ENCODE data around the gene MISP3. TPM values are rescaled to one million over a fixed set of nuclear protein-coding genes. Genes with fewer than 3 reads are reported as not detected.

The MISP3 gene
- total RNA-seq, 5 donors from 2014 or later (not counting 1 experiment from before 2014, with no cell fraction given), result 0.28 to 2.0 (median 1.1) TPM

GRCh38 chr19:14101003-14101545 is 28.5 kb downstream of the MISP3 start:
- H3K9me3 ChIP-seq, result no peaks in the 10 kb centered on the region
- Mint-ChIP-seq H3K36me3 (peaks cover 24% of the 10 kb centered on the region), H3K4me3 (no peak overlapping the region), H3K27ac (no peak overlapping the region), H3K4me1 (no peaks in the 10 kb centered on the region), H3K27me3 (no peaks in the 10 kb centered on the region), H3K9me3 (no peaks in the 10 kb centered on the region)
- H3K36me3 ChIP-seq (ENCODE audit: control insufficient read depth in 2 of 2, extremely low read depth in 1 of 2, insufficient read depth in 1 of 2, low read length in 1 of 2), result peaks cover 25 to 54% of the 10 kb centered on the region in 2 donors
- ChIA-PET CTCF (no interaction called here), POLR2A (no interaction called here)
- H3K4me3 ChIP-seq (ENCODE audit: control insufficient read depth in 1 of 2, extremely low read depth in 1 of 2, low read length in 1 of 2), result no peak overlapping the region
- no peak for ATAC-seq (replicated peaks in 1 of 4)
- DNase-seq, result no peak
- no peak overlapping the region for H3K27ac ChIP-seq (ENCODE audit: low read length)
- no peaks in the 10 kb centered on the region for H3K4me1 ChIP-seq (ENCODE audit: control insufficient read depth in 1 of 2, extremely low read depth in 1 of 2, insufficient read depth in 2 of 2, low read length in 2 of 2)
- WGBS (ENCODE audit: insufficient coverage), result 100% methylated on average over 3 of the region's 6 CpGs
- no peaks in the 10 kb centered on the region for H3K27me3 ChIP-seq (replicated peaks in 1 of 2; ENCODE audit: control insufficient read depth in 2 of 2, extremely low read depth in 1 of 2, insufficient read depth in 2 of 2, low read length in 1 of 2)

DNA sequence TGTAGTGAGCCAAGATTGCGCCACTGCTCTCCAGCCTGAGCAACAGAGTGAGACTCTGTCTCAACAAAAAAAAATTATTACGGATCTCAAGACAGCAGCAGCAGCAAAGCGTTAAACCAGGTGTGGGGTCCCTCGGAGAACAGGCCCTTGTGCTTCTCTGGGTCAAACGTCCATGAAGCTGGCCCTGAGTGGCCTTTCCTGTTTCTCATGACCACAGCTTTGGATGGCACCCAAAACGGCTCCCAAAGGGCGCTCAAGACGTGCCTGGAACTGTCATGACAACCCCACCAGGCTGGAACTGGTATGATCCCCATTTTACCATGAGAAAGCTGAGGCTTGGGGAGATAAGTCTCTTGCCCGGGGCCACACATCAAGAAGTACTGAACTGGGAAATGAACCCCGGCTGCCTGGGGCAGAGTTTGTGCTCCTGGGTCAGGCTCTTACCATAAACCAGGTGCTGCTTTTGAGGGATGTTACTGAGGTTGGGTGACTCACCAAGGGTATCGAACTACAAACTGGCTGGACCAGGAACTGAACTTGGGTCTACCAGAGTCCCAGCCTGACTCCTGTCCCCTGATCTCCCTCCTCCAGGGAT is 29.6 kb downstream of the MISP3 start:
- Histone ChIP-seq H3K27ac (ENCODE audit: low read length) (no peak overlapping the region), H3K27me3 (replicated peaks in 1 of 2; ENCODE audit: control insufficient read depth in 2 of 2, extremely low read depth in 1 of 2, insufficient read depth in 2 of 2, low read length in 1 of 2) (no peaks in the 10 kb centered on the region), H3K9me3 (no peaks in the 10 kb centered on the region), H3K36me3 (ENCODE audit: control insufficient read depth in 2 of 2, extremely low read depth in 1 of 2, insufficient read depth in 1 of 2, low read length in 1 of 2) (peaks cover 21 to 50% of the 10 kb centered on the region in 2 donors), H3K4me1 (ENCODE audit: control insufficient read depth in 1 of 2, extremely low read depth in 1 of 2, insufficient read depth in 2 of 2, low read length in 2 of 2) (no peaks in the 10 kb centered on the region), H3K4me3 (ENCODE audit: control insufficient read depth in 1 of 2, extremely low read depth in 1 of 2, low read length in 1 of 2) (no peak overlapping the region)
- CTCF ChIA-PET, result no interaction called here
- no peaks in the 10 kb centered on the region for H3K9me3 Mint-ChIP-seq
- peaks cover 19% of the 10 kb centered on the region for H3K36me3 Mint-ChIP-seq
- H3K4me3 Mint-ChIP-seq, result no peak overlapping the region
- WGBS (ENCODE audit: insufficient coverage), result 96% methylated on average over 10 of the region's 11 CpGs
- POLR2A ChIA-PET, result no interaction called here
- H3K27ac Mint-ChIP-seq, result no peak overlapping the region
- no peaks in the 10 kb centered on the region for H3K27me3 Mint-ChIP-seq
- DNase-seq, result no peak
- no peaks in the 10 kb centered on the region for H3K4me1 Mint-ChIP-seq
- ATAC-seq (replicated peaks in 1 of 4), result no peak

DNA sequence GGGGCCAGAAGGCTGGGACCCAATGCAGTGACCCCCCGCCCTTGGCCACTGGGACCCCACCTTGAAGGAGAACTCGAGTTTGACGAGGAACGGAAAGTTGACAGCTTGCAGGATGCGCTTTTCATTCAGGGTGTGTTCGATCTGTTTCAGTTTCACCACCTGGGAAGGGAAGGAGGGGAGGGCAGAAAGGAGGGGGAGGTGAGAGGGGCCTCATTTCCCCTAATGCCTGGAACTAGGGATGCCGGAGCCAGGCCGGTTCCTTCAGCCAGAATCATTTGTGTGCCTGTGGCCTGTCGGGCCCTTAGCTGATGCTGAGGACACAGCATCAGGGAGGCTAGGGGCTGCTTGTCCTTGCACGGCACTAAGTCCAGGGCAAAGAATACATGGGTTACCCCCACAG is 30.2 kb downstream of the MISP3 start:
- no peak overlapping the region for H3K4me3 Mint-ChIP-seq
- ATAC-seq (replicated peaks in 1 of 4) (no peak), DNase-seq (no peak)
- POLR2A ChIA-PET, result no interaction called here
- CTCF ChIA-PET, result interaction anchor here in 1 of 2 donors (0.9 kb wide), 1 partner anchor 45 kb away, joined by 4 read pairs; no protein-coding TSS in a partner anchor
- Histone ChIP-seq H3K27me3 (replicated peaks in 1 of 2; ENCODE audit: control insufficient read depth in 2 of 2, extremely low read depth in 1 of 2, insufficient read depth in 2 of 2, low read length in 1 of 2) (no peaks in the 10 kb centered on the region), H3K4me1 (ENCODE audit: control insufficient read depth in 1 of 2, extremely low read depth in 1 of 2, insufficient read depth in 2 of 2, low read length in 2 of 2) (no peaks in the 10 kb centered on the region), H3K36me3 (ENCODE audit: control insufficient read depth in 2 of 2, extremely low read depth in 1 of 2, insufficient read depth in 1 of 2, low read length in 1 of 2) (peaks cover 20 to 50% of the 10 kb centered on the region in 2 donors), H3K27ac (ENCODE audit: low read length) (no peak overlapping the region), H3K9me3 (no peaks in the 10 kb centered on the region), H3K4me3 (ENCODE audit: control insufficient read depth in 1 of 2, extremely low read depth in 1 of 2, low read length in 1 of 2) (no peak overlapping the region)
- H3K27ac Mint-ChIP-seq, result no peak overlapping the region
- WGBS (ENCODE audit: insufficient coverage), result 83% methylated on average over 10 of the region's 10 CpGs
- H3K9me3 Mint-ChIP-seq, result no peaks in the 10 kb centered on the region
- peaks cover 17% of the 10 kb centered on the region for H3K36me3 Mint-ChIP-seq
- H3K27me3 Mint-ChIP-seq, result no peaks in the 10 kb centered on the region
- no peaks in the 10 kb centered on the region for H3K4me1 Mint-ChIP-seq

GRCh38 chr19:14103310-14103709 is 30.7 kb downstream of the MISP3 start:
- peaks cover 13% of the 10 kb centered on the region for H3K36me3 Mint-ChIP-seq
- 100% methylated on average over 1 of the region's 1 CpG for WGBS (ENCODE audit: insufficient coverage)
- H3K36me3 ChIP-seq (ENCODE audit: control insufficient read depth in 2 of 2, extremely low read depth in 1 of 2, insufficient read depth in 1 of 2, low read length in 1 of 2), result peaks cover 20 to 45% of the 10 kb centered on the region in 2 donors

DNA sequence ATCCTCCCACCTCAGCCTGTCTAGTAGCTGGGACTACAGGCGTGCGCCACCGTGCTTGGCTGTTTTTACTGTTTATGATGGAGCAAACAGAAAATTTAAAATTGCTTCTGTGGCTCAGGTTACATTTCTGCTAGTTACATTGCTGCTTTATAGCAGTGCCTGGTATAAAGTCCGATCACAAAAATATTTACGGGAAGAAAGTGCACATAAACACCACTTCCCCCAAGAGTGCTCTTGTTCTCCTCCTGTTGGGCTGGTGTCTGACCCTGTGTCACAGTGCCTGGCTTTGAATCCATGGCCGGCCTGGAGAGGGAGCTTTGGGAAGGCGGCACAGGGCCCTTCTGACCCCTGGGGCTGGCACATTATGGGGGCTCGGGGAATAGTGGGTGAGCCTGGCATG is 33.1 kb downstream of the MISP3 start:
- Histone ChIP-seq H3K9me3 (no peaks in the 10 kb centered on the region), H3K36me3 (ENCODE audit: control insufficient read depth in 2 of 2, extremely low read depth in 1 of 2, insufficient read depth in 1 of 2, low read length in 1 of 2) (peaks cover 14 to 36% of the 10 kb centered on the region in 2 donors), H3K27me3 (replicated peaks in 1 of 2; ENCODE audit: control insufficient read depth in 2 of 2, extremely low read depth in 1 of 2, insufficient read depth in 2 of 2, low read length in 1 of 2) (no peaks in the 10 kb centered on the region), H3K4me3 (ENCODE audit: control insufficient read depth in 1 of 2, extremely low read depth in 1 of 2, low read length in 1 of 2) (no peak overlapping the region), H3K27ac (ENCODE audit: low read length) (no peak overlapping the region), H3K4me1 (ENCODE audit: control insufficient read depth in 1 of 2, extremely low read depth in 1 of 2, insufficient read depth in 2 of 2, low read length in 2 of 2) (no peaks in the 10 kb centered on the region)
- peaks cover 0 to 2% (median 0%) of the 10 kb centered on the region in 3 donors for H3K4me1 Mint-ChIP-seq
- H3K4me3 Mint-ChIP-seq, result no peak overlapping the region
- H3K27me3 Mint-ChIP-seq, result no peaks in the 10 kb centered on the region
- H3K9me3 Mint-ChIP-seq, result no peaks in the 10 kb centered on the region
- ATAC-seq (replicated peaks in 1 of 4) (no peak), DNase-seq (no peak)
- no peak overlapping the region for H3K27ac Mint-ChIP-seq
- CTCF ChIA-PET, result interaction anchor here in 1 of 2 donors (1.0 kb wide), 1 partner anchor 132 kb away, joined by 3 read pairs; no protein-coding TSS in a partner anchor
- POLR2A ChIA-PET, result no interaction called here
- H3K36me3 Mint-ChIP-seq, result peaks cover 12% of the 10 kb centered on the region
- WGBS (ENCODE audit: insufficient coverage), result 100% methylated on average over 5 of the region's 8 CpGs

More at GRCh38 chr19:14103310-14103709, 30.7 kb downstream of the MISP3 start:
- H3K4me3 ChIP-seq (ENCODE audit: control insufficient read depth in 1 of 2, extremely low read depth in 1 of 2, low read length in 1 of 2), result no peak overlapping the region
- Mint-ChIP-seq H3K9me3 (no peaks in the 10 kb centered on the region), H3K27ac (no peak overlapping the region), H3K4me3 (no peak overlapping the region), H3K4me1 (no peaks in the 10 kb centered on the region), H3K27me3 (no peaks in the 10 kb centered on the region)
- H3K27me3 ChIP-seq (replicated peaks in 1 of 2; ENCODE audit: control insufficient read depth in 2 of 2, extremely low read depth in 1 of 2, insufficient read depth in 2 of 2, low read length in 1 of 2), result no peaks in the 10 kb centered on the region
- ATAC-seq (replicated peaks in 1 of 4) (no peak), DNase-seq (no peak)
- no peak overlapping the region for H3K27ac ChIP-seq (ENCODE audit: low read length)
- ChIA-PET POLR2A (no interaction called here), CTCF (interaction anchor here (0.6 to 0.9 kb wide), 2 partner anchors 45 to 53 kb away, joined by 4 to 8 read pairs; no protein-coding TSS in a partner anchor)
- H3K9me3 ChIP-seq, result no peaks in the 10 kb centered on the region
- no peaks in the 10 kb centered on the region for H3K4me1 ChIP-seq (ENCODE audit: control insufficient read depth in 1 of 2, extremely low read depth in 1 of 2, insufficient read depth in 2 of 2, low read length in 2 of 2)

- ChIA-PET POLR2A (no interaction called here), CTCF (no interaction called here)
- H3K27ac ChIP-seq (ENCODE audit: low read length), result no peak overlapping the region
- Mint-ChIP-seq H3K27me3 (no peaks in the 10 kb centered on the region), H3K4me1 (peaks cover 6 to 11% (median 6%) of the 10 kb centered on the region in 3 donors), H3K27ac (no peak overlapping the region), H3K4me3 (no peak overlapping the region), H3K9me3 (no peaks in the 10 kb centered on the region), H3K36me3 (peaks cover 8% of the 10 kb centered on the region)
- H3K4me1 ChIP-seq (ENCODE audit: control insufficient read depth in 1 of 2, extremely low read depth in 1 of 2, insufficient read depth in 2 of 2, low read length in 2 of 2), result peaks cover 0 to 5% of the 10 kb centered on the region in 2 experiments
- DNase-seq (no peak), ATAC-seq (replicated peaks in 1 of 4) (no peak)
- 95% methylated on average over 13 of the region's 16 CpGs for WGBS (ENCODE audit: insufficient coverage)
- H3K27me3 ChIP-seq (replicated peaks in 1 of 2; ENCODE audit: control insufficient read depth in 2 of 2, extremely low read depth in 1 of 2, insufficient read depth in 2 of 2, low read length in 1 of 2), result no peaks in the 10 kb centered on the region
- no peak overlapping the region for H3K4me3 ChIP-seq (ENCODE audit: control insufficient read depth in 1 of 2, extremely low read depth in 1 of 2, low read length in 1 of 2)
- H3K36me3 ChIP-seq (ENCODE audit: control insufficient read depth in 2 of 2, extremely low read depth in 1 of 2, insufficient read depth in 1 of 2, low read length in 1 of 2), result peaks cover 9 to 31% of the 10 kb centered on the region in 2 donors
- H3K9me3 ChIP-seq, result no peaks in the 10 kb centered on the region
Observed at GRCh38 chr19:14106840-14107239, 34.3 kb downstream of the MISP3 start.
